HG02973 (cell line): ENCODE data around the gene CAMTA1.
A peak's percentile ranks its signal among the peaks of the same experiment; 100 is the strongest.
"Not testable (repeated sequence)": the region's sequence is repeated elsewhere in the genome, so short reads cannot be mapped to it uniquely, and the experiment has no call there.

Experiments used
- ATAC-seq: cut with Tn5 transposase; IDR thresholded peaks from one replicate; pipeline ENCODE4 v1.9.1; 2021; ENCODE audit warnings: moderate library complexity; ENCODE audit not compliant: unreplicated experiment

CAMTA1 gene

DNA sequence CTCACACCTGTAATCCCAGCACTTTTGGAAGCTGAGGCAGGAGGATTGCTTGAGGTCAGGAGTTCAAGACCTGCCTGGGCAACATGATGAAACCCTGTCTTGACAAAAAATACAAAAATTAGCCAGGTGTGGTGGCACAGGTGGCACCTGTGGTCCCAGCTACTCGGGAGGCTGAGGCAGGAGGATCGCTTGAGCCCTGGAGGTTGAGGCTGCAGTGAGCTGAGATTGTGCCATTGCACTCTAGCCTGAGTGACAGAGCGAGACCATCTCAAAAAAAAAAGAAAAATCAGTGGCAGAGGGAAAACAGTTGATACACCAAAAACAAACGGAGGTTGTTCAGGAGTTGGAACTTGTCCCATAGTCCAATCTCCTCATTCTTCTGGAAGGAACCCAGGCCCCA, 904.1 kb downstream of the CAMTA1 start:
- ATAC-seq, result not testable (repeated sequence)

DNA sequence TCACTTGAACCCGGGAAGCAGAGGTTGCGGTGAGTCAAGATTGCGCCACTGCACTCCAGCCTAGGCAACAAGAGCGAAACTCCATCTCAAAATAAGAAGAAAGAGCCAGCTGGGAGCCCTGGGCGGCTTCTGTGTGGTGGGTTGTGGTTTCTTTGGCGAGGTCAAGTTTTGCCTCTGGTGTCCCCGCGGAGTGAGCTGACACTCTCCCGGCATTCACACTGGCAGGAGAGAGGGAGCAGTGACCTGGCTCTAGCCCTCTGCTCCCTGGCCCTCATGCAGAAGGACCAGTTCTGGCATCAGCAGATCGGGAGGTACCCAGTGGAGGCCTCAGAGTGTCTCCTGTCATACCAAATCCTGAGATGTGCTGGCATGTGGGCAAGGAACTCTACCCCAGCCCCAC, 904.8 kb downstream of the CAMTA1 start:
- ATAC-seq, result no peak

DNA sequence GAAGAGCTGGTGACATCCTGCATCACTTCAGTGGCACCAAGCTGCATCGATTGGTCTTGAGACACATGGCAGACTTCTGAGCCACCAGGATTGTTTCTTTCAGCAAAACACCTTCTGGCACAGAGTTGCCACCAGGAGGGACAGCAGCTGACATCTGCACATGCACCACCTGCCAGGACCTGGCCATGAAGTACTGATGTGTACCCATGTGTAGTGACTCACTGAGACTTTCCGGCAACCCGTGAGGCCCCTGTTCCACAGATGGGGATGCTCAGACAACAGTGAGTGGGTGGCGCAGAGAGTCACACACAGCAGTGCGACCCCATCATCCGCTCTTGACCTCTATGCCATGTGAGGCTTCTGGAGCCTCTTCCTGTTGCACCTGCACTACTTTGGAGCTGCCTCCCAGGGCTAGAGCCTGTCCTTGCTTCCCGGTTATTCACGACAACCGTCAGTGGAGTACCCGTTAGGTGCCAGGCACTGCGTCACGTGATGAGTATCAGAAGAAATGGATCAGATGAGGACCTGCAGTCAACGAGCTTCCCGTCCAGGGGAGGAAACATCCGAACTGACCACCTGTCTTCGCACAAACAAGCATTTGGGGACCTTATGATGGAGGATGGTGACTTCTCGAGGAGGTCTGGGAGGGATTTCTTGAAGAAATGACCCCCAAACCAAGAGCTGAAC, 905.4 kb downstream of the CAMTA1 start:
- no peak for ATAC-seq

DNA sequence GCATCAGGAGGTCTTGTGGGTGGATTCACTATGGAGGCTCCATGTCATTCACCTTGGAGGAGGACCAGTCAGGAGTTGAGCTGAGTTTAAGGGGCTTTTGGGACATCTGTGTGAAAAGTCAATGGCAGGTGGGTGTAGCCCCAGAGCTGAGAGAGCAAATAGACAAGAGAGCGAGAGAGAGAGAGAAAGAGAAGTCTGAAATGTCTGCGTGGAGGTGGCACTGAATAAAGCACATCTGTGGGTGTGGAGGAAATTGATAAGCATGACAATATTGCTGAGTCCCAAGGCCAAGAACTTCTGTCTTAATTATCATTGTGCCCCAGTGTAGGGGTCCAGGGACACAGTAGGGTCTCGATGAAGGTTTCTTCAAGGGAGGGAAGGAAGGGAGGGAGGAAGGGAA, 906.3 kb downstream of the CAMTA1 start:
- ATAC-seq, result no peak

DNA sequence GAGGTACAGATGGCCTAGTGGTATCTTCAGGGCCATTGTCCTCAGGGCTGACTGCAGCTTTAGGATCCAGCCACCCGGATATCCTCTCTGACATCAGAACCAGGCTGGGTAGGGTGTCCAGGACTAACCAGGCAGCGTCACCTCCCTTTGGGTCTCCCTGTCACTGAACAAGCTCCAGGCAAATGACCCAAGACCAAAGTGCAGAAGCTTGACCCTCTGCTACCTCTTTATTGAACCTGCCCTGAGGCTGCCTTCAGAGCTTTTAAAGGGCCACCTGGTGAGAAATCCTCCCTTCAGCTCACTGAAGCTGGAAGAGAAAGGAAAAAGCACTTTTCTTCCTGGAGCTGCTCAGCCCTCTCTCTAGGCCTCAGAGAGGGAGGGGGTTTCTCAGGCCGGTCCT, 906.8 kb downstream of the CAMTA1 start:
- no peak for ATAC-seq

DNA sequence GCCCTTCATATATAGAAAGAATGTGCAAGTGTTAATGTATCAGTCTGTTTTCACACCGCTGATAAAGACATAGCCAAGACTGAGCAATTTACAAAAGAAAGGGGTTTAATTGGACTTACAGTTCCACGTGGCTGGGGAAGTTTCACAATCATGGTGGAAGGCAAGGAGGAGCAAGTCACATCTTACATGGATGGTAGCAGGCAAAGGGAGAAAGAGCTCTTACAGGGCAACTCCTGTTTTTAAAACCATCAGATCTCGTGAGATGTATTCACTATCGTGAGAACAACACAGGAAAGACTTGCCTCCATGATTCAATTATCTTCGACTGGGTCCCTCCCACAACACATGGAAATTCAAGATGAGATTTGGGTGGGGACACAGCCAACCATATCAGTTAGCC, 907.8 kb downstream of the CAMTA1 start:
- ATAC-seq, result not testable (repeated sequence)

DNA sequence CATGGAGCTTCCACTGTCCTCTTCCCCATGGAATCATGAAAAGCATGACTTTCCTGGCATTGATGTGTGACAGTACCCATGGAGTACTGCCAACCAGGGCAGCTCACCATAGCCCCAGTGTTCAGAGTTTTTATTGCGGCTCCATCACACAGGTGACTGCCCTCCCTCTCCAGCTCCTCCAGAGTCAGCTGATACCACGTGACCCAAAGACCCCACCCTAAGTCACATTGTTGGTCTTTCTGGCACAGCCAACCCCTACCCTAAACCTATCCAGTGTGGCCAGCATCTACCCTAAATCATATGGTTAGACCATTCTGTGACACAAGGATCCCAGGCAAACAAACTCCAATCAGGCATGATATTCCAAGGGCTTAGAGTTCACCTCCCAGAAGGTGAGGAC, 908.4 kb downstream of the CAMTA1 start:
- ATAC-seq, result no peak

DNA sequence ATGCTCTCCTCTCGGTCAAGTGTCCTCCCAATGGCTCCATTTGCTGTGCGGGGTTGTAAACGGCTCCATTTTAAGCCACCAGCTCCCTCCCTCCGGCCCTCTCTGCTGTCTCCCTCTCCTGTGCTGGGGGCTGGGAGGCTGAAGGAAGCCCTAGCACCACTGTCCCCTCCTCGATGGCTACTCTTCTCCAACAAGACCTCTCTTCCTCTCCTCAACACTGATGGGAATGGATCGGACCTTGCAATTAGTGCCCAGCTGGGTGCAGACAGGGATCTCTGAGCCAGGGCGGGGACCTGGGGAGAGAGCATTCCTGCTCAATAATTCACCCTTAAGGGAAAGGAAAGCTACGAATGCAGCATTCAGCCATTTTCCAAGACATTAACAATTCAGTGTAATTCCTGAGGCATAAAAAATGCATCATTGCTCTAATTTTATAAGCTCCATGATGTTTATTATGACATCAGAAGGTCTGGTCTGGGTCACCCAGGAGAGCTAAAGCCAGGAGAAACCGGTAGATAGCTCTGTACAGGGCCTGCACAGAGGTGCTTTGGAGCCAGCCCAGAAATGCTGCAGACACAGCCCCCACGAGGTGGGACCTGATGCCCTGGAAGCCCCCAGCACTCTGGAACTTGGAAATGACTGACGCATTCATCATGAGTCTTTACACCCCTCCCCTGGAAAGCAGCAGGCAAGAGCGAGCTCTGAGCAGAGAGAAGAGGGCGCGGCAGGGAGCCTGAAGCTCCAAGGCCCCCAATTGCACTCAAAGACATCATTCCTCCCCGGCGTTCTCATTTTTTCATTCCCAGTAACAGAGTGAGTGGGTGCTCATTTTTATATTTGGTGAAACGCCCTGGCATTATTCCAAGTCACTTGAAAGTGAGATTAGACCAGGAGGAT, 909.6 kb downstream of the CAMTA1 start:
- no peak for ATAC-seq

DNA sequence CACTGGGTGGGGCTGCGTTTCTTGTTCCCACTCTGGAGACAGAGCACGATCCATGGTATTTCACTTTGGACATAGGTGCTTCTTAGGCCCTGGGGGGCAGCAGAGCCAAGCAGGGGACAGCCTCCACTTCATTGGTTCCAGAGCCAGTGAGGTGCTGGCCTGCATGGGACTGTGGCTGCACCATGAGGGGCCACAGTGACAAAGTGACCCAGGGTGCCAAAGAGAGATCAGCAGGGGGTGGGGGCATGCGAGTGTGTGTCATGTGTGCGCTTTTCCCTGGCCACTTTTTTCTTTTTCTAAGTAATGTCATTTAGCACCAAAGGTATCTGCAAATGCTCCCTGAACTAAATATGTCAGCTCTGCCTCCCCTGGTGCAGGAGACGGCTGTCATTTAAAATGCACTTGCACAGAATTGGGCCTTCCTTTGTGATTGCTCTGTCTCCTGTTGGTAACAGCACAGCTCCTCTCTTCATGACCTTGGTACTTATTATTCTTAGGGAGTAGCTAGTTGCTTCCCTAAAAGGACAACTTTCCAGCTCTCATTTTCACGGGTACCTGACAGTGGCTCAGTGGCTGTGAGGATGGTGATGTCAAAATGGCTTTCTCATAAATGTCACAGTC, 910.4 kb downstream of the CAMTA1 start:
- ATAC-seq, result no peak

DNA sequence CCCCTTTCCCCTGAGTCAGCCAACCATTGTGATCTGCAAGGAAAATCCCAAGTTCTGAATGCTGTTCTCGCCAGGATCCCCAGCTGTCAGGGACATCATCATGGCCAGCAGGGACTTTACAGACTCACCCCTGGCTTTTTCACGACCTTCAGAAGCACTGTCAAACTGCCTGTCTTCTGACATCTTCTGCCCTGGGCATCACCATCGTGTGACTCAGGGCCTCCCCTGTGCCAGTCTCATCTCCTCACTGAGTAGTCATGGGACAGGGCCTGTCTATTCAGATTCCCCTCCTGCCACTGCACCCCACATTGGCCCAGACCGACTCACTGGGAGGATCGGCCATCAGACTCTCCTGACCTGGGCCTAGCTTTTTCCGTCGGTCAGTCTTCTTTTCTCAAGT, 913.4 kb downstream of the CAMTA1 start:
- no peak for ATAC-seq

DNA sequence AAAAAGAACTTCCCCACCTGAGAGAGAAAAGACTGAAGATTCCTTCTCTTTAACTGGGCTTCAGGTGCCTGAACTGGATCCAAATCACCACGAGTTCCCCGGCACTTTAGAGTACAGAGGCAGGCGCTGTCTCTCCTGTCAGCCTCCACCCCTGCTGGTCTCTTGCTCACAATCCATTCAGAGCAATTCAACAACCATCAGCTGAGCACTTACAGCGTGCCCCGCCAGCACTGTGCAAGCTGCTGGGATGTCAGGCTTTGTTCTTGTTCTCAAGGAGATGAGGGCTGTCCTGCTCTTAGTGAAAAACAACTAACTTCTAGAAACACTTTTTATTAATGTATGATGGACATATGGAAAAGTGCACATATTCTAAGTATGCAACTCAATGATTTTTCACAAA, 917.1 kb downstream of the CAMTA1 start:
- no peak for ATAC-seq

DNA sequence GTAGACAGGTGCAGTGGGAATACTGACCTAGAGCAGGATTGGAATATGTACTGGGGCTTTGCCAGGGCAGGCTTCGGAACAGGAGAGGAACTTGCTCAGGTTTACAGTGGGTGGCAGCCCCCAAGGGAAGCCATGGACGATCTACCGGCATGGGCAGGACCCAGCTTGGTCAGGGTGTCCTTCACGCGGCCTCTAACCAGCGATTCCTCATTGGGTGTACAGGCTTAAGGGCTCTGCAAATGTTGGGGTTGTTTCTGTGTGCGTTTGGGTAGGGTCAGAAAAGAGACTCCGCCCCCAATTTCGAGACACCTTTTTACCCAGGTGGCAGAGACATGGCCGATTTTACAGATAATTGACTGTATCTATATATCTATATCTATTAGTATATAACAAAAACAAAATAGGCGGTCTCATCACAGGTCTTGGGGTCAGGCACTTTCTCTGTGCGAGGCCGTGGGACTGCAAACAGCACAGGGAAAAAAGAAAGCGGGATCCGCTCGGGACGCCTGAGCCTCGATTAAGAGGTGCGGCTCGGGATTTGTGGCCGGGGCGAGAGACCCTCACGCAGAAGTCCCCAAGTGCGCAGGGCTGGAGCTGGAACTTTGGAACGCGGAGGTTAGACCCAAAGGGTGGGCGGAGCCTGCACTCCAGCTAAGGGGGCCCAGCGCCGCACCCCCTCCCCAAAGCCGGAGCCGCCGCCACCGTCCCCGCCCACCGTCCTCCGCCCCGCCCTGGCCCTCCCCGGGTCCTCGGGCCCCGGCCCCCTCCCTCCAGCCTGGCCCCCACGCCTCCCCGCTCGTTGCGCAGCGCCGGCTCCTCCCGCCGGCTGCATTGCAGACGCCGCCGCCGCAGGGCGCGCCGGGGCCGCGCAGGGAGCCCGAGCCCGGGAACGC, 918.3 kb downstream of the CAMTA1 start:
- ATAC-seq, result no peak

DNA sequence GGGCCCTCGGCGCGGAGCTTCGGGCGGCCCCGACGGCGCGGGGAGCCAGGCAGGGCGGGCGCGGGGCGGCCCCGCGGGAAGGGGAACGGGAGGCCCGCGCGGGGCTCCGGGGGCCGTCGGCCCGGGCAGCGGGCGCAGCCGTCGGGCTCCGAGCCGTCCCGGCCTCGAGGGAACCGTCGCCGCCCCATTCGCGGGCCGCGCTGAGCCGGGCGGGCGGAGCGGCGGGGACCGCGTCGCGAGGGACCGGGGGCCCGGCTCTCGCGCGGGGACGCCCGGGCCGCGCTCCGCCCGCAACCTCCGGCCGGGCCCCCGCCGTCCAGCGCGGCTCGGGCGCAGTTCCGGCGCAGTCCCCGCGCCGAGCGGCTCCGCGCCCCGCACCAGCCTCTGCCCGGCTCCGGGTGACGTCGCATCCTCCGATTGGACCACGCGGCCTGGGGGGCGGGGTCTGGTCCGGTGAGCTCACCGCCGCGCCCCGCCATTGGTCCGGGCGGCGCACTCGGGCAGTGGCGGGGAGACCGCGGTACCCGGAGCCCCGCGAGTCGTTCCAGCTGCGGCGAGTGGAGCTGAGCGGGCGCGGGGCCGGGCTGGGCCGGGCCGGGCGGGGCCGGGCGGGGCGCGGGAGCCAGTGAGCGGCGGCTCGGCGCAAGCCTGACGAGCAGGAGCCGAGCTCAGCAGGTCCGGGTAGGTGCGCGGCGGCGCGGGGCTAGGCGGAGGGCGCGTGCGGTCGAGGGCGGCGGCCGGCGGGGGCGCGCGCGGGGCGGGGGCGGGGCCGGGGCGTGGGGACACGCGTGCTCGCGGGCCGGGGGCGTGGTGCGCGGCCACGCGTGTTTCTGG, 919.2 kb downstream of the CAMTA1 start:
- peak; percentile 97 for ATAC-seq

DNA sequence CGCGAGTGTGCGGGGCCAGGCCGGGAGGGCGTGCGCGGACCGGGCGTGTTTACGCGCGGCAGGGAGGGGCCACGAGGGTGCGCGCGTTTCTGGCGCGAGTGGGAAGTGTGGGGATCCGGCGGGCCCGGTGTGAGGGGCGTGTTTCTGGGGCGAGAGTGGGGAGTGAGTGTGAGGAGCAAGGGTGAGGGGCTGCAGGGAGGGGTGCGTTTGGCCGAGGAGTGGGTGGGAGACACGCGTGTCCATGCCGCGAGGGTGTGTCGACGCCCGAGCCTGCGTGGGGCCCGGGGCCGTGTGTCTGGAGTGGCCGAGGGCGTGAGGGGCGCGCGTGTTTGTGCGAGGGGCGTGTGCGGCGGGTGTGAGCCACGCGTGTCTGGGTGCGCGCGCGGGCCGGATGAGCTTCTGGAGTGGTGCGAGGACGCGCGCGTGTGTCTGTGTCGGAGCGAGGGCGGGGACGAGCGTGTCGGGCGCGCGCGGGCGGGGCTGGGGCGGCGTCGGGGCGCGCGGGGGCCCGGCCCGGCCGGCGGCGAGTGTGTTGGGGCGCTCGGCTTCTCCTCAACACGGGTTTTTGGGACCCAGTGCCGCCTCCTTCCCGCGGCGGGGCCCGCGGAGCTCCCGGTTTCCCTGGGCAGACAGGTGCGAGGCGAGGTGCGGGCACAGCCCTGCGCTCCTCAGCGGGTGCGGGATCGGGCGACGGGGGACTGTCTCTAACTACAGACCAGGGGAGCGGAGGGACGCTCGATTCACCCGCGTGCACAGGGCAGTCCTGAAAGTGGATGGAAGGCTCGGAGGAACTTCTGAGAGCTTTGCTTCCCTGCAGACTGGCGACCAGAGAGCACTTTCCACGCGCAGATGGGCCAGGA, 920.0 kb downstream of the CAMTA1 start:
- no peak for ATAC-seq

DNA sequence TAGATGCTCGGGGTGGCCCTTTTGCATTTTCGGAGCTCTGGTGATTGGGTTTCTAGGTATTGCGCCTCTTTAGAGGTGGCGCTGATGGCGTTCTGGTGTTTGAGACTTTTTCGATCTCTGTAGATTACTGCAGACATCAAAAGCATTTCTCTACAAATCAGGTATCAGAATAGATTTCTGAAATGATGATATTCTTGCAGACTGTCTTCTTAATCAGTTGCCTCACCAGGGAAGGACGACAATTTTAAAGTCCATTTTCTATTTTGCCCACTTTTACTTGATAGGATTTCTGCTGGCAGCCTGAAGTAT, 920.6 kb downstream of the CAMTA1 start:
- ATAC-seq, result no peak

DNA sequence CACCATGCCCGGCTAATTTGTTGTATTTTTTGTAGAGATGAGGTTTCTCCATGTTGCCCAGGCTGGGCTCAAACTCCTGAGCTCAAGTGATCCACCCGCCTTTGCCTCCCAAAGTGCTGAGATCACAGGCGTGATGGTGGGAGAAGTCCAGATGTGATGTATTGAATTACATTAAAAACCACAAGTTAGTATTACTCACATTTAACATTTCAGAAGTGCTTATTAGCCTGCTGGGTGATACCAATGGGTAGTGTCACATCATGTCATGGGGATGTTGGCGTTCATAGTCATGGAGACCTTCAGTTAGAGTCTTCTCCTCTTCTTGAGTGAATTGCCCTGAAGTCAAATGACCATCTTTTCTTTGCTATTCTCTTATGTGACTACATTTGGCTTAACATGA, 922.3 kb downstream of the CAMTA1 start:
- no peak for ATAC-seq

DNA sequence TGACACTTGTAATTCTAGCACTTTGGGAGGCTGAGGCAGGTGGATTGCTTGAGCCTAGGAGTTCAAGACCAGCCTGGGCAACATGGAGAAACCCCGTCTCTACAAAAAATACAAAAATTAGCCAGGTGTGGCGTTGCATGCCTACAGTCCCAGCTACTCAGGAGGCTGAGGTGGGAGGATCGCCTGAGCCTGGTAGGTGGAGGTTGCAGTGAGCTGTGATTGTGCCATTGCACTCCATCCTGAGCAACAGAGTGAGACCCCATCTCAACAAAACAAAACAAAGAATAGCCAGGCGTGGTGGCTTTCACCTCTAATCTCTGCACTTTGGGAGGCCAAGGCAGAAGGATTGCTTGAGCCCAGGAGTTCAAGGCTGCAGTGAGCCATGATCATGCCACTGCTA, 922.8 kb downstream of the CAMTA1 start:
- not testable (repeated sequence) for ATAC-seq

DNA sequence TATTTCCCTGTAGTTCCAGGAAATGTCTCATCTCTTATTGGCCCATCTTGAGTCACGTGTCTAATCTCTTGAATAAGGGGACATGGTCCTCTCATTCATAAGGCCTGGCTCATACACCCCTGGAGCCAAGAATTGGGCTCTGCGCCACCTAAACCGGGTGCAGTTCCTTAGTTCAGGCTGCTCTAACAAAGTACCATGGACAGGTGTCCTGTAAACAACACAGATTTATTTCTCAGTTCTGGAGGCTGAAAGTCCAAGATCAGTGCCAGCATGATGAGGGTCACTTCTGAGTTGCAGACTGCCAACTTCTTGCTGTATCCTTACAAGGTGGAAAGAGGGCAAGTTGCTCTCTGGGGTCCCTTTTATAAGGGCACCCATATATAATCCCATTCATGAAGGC, 925.6 kb downstream of the CAMTA1 start:
- ATAC-seq, result no peak

DNA sequence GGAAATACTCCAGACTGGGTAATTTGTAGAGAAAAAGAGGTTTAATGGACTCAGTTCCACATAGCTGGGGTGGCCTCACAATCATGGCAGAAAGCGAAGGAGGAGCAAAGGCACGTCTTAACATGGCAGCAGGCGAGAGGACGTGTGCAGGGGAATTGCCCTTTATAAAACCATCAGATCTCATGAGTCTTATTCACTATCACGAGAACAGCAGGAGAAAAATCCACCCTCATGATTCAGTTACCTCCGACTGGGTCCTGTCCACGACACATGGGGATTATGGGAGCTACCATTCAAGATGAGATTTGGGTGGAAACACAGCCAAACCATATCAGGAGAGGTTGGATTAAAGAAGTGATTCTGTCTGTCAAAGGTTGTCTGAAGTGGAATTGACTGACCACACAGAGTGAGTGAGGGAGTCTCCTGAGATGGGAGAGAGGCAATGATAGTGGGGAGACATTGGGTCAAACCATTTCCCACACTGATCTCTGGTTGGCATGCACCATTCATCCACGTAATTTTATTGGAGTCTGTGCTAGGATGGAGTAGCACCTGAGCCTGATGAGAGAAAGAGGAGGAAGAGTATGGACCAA, 927.6 kb downstream of the CAMTA1 start:
- ATAC-seq, result no peak
